ENCODE results near the gene STIL. TPM values are rescaled to one million over a fixed set of nuclear protein-coding genes. Genes with fewer than 3 reads are reported as not detected.

Gene STIL
- polyA plus RNA-seq, 4 donors: 6.5 to 10.3 (median 9.0) TPM

DNA sequence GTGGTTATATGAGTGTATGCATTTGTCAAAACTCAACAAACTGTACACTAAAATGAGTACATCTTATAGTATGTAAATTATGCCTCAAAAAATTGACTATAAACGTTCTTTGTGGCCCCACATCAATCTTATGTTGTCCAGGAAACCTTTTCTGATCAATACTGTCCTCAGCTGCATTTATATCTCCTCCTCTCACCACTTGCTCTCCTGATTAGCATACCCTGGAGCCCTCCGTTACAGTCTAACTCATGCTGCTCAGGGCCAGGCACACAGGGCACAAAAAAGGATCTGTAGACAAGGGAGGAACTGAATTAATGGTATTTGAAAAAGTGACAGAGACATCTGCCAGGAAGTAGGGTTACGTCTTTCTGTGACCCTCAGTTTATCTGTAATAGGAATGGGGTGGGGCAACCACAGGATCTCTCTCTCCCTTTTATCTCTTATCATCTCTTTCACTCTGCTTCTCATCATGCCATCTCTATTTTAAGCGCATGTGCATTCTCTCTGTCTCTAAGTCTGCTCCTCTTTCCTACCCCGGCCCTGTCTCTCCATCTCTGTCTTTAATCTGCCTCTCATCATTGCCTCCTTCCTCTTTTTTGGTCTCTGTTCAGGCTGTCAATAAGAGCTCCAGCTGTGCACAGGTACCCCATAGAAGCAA, 74.9 kb downstream of the STIL start:
- no peak for DNase-seq (ENCODE audit: low read depth in 4 of 4, low spot score in 3 of 4)

DNA sequence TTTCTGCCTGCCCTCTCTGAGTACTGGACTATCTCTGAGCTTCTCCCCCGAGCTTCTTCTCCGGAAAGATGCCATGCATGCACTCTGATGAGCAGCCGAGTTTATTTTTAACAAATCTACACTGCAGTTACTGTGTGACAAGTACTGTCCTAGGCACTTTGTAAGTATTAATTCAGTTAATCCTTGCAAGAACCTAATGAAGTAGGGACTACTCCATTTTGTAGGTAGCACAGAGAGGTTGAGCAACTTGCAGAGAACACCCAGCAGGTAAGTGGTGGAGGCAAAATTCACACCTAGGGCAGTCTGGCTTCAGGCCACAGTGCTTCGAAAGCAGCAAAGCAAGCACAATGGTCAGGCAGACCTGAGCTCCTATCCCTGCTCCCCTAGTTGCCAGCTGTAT, 78.1 kb downstream of the STIL start:
- DNase-seq (ENCODE audit: low read depth in 4 of 4, low spot score in 3 of 4): no peak

DNA sequence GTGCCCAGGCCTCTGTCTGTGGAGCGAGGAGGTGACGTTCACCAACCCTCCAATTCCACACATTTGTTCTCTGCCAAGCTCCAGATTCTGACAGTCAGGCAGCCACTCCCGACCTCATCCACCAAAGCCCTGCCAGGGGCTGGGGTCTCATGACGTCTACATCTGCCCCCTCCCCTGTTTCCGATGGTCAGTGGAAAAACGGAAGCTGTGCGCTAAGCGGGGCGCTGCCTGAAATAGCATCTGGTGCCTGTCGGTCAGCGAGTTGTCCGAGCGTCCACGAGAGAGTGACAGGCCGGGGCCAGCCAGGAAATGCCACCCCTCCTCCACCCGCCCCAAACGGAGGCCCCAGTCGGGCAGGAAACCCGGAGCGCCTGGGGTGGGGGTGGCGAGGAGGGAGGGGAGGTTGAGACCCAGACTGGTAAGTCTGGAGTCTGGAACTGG, 78.7 kb downstream of the STIL start:
- DNase-seq (ENCODE audit: low read depth in 4 of 4, low spot score in 3 of 4): no peak

DNA sequence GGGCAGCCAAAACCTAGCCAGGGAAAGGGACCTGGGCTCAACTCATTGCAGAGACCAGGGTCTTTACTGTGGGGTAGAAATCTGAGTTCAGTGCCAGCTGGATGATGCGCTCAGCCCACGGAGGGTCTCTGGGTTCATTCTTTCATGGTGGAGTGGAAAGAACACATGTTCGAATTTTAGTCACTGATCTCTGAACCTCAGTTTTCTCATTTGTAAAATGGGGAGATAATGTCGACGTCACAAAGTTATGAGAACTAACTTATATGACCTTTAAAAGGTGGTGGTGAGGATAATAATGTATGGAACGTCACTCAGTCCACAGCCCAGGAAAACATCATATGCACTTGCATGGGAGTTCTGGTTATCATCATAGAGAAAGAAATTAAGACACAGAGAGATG, 80.8 kb downstream of the STIL start:
- DNase-seq (ENCODE audit: low read depth in 4 of 4, low spot score in 3 of 4): no peak

DNA sequence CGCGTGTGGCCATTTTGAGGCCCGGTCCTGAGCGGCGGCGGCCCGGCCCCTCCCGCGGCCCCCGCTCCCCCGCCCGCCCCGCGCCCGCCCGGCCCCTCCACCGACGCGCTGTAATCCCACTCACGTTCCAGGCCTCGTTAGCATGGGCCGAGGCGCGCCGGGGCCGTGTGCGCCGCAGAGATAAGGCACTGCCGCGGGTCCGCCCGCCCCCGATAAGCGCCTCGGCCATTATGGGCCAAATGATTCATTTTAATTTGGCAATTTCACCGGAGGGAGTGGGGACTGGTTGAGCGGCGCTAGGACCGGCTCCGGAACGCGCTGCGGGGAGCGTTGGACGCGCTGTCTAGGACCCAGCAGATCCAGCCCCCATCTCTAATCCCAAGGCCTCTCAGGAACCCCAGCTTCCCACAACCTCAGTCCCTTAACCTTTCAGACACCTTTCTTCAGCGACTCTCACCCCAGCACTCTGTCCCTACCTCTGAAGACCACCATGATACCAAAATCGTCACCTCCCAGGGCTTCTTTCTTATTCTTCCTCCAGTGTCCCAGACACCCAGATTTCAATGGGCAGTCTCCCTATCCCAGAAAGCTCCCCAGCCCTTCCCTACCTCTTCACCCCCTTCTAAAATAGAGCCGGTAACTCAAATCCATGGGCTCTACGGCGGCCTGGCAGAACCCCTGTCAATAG, 81.6 kb downstream of the STIL start, which contains the start of gene TAL1:
TAL1 (minus strand) TSS at position 39 of the 688 bp plus-strand sequence. CDS start 6,337 bp downstream, outside the sequence.
- no peak for DNase-seq (ENCODE audit: low read depth in 4 of 4, low spot score in 3 of 4)

DNA sequence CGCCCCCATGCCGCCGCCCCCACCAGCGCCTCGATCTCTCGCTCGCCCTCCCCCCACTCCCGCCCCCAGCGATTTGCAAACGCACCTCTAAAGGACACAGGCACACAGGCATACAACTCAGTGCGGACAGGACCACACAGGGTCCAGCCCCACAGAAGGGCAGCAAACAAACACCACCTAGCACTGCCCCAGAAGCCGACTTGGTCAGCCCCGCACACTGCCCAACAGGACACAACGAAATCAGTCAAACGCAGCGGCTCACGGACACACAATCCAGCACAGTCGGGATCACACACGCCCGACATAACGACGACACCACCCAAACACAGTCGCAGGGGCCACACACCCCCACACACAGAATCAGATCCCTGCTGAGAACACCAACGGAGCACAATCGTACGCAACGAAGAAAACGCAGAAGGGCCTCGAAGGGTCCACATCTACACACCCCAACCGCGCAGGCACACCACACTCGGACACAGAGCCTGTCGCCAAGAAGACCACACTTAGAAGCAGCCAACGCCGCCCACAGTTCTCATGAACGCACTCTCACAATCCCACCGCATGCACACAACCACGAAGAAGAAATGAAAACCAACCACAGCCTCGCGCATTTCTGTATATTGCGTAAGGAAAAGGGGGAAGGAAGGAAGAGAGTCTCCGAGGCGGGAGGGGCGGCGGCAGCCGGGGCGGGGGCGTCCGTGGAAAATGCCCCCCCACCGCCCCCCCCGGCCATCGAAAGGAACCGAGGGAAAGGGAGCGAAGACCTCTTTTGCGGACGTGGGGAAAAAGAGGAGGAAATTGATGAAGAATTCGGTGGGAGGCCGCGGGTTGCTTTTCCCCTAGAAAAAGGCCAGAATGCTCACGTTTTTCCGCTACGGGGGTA, 82.4 kb downstream of the STIL start:
- DNase-seq (ENCODE audit: low read depth in 4 of 4, low spot score in 3 of 4): peak in 1 of 4 donors; percentile 57

DNA sequence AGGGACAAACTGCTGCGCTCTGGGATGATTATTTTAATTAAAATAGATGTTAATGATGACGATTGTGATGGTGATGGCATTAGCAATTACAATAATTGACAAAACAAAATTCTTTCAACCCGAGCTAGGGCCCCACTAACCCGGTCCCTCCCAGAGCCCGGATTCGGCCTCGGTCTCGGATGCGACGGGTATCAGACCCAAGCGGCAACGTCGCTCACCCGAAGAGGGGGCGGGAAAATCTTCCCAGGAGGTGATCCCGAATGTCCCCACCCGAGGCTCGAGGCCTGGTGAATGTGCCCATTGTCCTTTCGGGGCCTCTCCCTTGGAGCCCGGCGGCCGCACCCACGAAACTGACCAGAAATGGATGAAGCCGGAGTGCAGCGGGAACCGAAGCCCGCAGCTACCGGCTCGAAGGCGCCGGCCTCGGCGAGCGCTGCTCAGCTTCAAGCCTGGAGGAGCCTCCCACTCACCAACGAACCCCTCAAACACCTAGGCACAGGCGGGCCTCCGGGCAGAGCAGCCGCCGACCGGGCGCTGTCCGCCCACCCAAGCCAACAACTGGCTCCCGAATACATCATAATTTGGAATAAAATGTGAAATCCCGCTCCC, 83.2 kb downstream of the STIL start:
- no peak for DNase-seq (ENCODE audit: low read depth in 4 of 4, low spot score in 3 of 4)

DNA sequence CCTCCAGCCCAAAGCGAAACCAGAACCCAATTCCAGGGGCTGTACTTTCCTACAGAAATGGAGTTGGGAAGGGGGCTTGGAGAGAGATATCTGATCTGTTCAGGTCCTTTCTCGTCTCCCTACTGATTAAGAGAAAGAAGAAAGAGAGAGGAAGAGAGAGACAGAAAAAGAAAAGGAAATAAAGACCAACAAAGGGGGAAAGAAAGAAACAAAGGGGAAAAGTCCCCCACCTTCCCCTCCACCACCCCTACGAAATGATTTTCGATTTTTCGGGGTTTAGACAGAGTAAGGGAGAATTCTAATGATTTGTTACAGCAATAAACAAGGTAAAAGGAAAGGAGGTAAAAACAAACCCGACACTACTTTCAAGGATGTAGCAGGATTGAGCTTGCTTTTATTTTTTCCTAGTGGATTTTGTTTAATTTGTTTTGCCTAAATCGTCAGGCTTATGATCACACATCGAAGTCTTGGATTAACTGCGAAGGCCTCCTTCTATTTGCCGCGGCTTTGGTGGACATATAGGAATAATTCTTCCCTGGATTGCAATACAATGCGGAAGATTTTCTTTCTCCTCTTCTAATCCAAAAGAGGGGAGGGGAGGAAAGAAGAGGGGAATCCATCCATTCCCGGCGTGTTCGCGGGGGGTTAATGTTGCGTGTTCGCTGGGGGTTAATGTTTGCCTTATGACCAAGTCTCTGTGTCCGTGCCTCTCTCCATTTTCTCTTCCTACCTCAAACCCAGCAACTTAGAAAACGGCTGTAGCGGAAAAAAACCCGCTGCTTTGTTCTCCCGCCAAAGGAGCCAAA, 83.9 kb downstream of the STIL start:
- DNase-seq (ENCODE audit: low read depth in 4 of 4, low spot score in 3 of 4): no peak

DNA sequence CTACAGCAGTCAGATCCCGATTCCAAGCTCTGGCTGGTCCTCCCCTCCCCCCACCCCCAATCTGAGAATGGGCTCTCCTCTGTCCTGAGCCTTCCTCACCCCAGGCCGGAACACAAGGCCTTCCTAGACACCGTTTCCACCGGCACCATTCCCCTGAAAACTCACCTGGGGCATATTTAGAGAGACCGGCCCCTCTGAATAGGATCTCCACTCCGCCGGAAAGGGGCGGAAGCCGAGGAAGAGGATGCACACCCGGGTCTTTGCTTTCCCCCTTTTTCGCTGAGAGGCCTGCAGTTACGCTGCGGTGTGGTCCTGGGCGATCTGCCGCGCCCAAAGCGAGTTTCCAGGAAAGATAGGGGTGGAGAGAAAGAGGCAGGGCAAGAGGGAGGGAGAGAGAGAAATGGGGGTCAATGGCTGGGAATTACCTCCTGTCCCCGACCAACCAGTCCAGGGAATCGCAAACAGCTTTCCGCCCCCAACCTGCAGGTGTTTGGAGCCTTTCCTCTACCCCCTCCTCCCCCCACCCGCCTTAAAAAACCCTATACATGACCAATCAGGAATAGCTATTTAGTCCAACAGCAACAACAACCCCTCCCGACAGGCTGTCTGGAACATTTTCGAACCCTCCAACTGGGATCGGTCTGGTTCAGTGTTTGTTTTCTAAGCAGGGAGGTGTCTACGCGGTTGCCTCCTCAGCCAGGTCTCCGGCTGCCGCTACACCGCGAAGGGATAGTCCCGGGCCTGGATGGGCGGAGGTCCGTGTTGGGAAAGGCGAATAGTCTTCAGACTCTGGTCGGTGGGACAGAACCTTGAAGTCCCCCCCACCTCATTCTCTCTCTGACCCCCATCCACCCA, 84.7 kb downstream of the STIL start:
- no peak for DNase-seq (ENCODE audit: low read depth in 4 of 4, low spot score in 3 of 4)

DNA sequence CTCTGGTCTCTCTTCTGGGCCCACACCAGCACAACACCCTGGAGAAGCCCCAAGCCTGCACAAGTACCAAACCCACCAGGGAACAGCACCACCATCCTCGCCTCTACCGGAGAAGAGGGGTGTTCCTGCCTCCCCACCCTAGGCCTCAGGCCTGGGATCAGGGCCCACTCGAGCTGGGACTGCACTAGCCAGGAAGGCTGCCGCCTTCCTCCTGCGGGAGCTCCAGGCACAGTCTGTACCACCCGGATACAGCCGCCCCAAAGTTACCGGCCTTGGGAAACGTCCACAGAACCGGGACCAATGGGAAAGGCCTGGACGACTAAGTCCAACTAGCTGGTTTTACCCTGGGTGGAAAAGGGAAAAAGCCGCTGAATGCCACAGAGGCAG, 85.3 kb downstream of the STIL start:
- DNase-seq (ENCODE audit: low read depth in 4 of 4, low spot score in 3 of 4): no peak

DNA sequence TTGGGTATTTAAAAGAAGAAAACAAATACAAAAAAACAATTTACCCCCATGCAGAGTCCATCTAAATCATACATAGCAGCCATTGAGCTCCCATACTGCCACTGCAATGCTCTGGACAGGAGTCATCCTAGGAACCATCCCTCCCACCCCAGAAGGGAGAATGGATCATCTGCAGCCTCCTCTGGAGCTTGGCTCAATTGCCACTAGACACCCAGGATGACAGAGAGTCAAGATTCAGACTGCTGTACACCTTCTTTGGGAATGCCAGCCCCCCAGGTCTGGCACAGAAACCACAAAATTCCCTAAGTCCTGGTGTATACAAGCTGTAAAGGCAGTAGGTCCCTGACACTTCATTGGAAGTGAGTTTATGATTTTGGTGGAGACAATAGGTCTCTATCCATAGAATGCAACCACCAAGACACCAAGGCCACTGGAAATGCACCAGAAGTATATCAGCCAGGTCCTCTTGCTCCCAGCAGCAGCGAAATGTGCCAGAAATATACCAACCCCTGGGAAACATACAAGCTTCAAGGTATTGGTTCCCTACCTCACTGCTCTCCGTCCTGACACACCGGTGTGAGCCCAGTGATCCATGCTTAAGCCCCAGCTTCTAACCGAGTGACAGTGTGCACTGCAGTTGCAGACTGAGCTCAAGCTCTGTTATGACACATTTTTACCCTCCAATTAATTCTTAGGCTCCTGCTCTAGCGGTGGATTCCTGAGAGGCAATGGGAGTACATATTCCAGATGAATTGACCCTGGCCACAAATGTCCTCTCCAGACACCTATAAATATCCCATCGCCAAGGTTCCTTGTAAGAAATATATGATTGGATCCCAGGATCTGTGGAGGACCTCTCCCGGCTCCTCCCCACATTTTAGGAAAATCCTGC, 86.4 kb downstream of the STIL start:
- no peak for DNase-seq (ENCODE audit: low read depth in 4 of 4, low spot score in 3 of 4)

DNA sequence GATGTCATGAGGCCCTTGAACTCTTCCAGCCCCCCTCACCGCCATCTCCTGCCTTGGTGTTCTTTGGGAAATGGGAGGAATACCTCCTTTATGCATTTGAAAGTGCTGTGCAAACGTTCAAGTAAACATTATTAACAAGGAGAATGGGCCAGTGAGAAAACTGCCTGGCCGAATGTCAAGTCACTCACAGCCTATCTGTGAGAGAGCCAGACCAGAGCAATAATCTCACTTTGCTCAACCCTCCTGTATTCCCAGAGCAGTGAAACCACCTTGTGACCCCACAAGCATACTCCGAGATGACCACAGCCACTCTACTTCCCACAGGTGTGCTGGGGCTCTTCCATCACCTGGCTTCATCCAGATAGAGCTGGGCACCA, 87.1 kb downstream of the STIL start:
- no peak for DNase-seq (ENCODE audit: low read depth in 4 of 4, low spot score in 3 of 4)

DNA sequence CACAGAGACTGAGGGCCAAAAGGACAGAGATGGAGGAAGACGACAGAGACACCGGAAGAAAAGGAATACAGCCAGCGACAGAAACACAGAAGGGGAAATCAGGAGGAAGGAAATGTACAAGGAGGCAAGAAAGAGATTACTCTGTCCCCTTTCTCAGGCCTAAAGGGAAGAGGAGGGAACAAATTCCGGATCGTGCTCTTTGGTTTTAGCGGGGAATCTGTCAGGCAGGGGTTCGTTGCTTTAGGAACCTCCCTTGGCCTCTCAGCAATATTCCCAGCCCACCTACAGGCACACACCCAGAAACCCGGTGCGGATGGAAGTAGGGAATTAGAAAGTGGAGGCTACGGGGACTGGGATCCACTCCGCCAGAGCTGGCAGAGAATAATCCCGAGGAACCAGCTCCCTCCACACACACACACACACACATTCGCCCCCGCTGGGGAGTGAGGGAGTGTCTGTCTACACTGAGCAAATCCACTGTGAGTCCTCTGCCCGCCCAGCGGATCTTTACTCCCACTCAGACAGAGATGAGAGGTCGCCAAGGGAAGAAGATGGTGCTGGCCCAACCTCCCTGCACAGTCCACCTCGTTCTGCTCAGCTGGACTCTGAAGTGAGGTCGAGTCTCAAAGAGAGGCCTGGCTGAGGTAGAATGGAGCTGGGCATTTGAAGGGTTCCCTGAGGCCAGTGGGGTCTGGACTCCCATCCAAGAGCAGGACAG, 87.7 kb downstream of the STIL start:
- no peak for DNase-seq (ENCODE audit: low read depth in 4 of 4, low spot score in 3 of 4)

DNA sequence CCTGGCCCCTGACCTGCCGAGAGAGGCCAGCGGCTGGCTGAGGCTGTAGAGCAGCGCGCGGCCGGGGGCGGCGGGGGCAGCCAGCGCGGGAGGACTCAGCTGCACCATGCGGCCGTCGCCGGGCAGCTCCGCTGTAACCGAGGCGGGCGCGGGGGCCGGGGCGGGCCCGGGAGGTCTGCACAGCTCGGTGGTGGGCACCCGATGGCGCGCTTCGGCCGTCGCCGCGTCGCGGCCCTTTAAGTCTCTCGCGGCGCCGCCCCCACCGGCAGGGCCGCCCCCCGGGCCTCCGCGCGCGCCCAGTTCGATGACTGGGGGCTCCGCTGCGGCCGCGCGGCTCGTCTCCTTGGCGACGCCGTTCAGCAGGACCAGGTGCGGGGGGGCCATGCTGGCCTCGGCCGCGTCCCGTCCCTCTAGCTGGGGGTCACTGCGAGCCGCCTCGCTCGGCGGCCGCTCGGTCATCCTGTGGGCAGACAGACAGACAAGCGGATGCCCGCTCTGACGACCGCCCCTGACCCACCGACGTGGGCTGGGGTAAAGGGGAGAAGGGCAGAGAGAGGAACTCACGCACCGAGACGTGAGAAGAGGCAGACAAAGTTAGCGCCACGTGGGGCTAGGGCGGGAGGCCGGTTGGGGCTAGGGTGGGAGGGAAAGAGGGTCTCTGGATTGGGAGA, 88.4 kb downstream of the STIL start:
- DNase-seq (ENCODE audit: low read depth in 4 of 4, low spot score in 3 of 4): no peak

DNA sequence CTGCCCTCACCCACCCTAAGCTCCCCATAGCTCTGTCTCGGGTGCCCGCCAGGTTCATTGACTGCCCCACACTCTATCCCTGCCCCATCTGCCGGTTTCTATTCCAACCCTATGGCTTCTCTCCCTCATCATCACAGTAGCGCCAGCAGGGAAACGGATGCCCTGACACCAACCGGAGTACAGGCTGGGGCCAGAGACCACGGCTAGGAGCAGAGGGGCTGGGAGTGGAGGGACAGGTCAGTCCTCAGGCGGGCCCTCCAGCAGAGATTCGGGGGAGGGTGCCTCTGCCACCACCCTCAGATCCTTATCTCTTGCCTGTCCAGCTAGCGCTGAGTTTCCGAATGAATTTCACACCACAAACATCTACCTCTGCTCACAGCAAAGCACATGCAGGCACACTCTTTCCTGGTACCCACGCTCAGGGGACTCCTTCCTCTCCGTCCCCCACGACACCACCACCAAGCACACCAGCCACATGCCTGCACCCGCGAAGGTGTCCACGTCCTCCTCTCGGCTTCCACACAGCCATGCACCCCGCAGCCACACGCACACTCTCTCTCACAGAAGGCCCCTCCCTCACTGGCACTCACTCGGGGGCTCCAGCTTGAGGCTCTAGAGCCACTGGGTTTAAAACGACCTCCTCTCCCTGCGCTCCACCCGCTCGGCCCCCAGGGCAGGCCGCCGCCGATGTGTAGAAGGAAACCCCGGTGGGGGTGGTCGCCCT, 89.1 kb downstream of the STIL start:
- no peak for DNase-seq (ENCODE audit: low read depth in 4 of 4, low spot score in 3 of 4)

DNA sequence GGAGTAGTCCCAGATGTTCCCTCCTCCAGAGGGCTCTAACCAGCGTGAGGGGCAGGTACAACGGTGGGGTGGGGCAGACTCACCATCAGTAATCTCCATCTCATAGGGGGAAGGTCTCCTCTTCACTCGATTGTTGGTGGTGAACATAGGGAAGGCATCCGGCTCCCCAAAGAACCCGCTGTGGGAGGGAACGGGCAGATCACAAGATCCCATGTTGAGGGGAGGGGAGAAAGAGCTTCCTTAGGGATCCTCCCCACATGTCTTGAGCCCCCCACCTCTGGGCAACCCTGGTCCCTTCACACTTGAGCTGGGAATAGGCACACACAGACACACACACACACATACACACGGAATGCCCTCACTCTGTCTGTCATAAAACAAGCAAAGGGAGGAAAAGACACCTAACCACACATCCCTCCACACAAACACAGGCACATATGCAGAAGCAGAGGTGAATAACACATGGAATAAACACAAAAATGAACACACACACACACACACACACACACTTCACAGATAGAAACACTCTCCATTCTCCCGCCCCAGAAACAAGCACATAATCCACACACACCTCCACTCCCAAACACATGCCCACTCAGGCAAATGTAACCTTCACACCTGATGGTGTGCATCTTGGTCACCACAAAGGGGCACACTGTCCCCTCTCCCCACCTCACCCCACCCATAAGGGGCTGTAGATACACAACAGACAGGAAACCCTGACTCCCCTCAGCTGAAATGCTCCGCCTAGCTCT, 89.8 kb downstream of the STIL start:
- no peak for DNase-seq (ENCODE audit: low read depth in 4 of 4, low spot score in 3 of 4)
